Stimulated activated CD4-positive, alpha-beta T cell treated with anti-CD3 and anti-CD28 coated beads, Interleukin-1b, Interleukin-23, amount 100 ng/mL, for 1 hour (primary cell): ENCODE results near the gene ALAS1.

Source experiments
- DNase-seq, 2 donors: peaks; one replicate each; pipeline ENCODE4 v3.0.0-alpha.2; 2020; ENCODE audit warnings: low read depth in 2 of 2

ALAS1 gene

GRCh38 chr3:52220380-52221026 lies 22.5 kb downstream of the ALAS1 start:
- DNase-seq, result peak; percentile 76 to 87

GRCh38 chr3:52221141-52221562 lies 23.2 kb downstream of the ALAS1 start:
- DNase-seq, result no peak

- DNase-seq, result no peak
These were observed 23.8 kb downstream of the ALAS1 start for GRCh38 chr3:52221563-52222318.

GRCh38 chr3:52222319-52223221 lies 24.6 kb downstream of the ALAS1 start:
- no peak for DNase-seq

- no peak for DNase-seq
These were observed 25.8 kb downstream of the ALAS1 start for GRCh38 chr3:52223449-52224408.

GRCh38 chr3:52225452-52226228 lies 27.7 kb downstream of the ALAS1 start, which contains the start of gene TLR9:
Gene TLR9, minus strand, starts transcription at chr3:52225645. Its CDS starts 116 bp downstream, at chr3:52225529.
- DNase-seq, result no peak

- no peak for DNase-seq
These were observed 28.4 kb downstream of the ALAS1 start for GRCh38 chr3:52226229-52226817.

GRCh38 chr3:52227117-52227516 lies 29.2 kb downstream of the ALAS1 start:
- DNase-seq, result no peak

GRCh38 chr3:52227766-52228165 lies 29.8 kb downstream of the ALAS1 start:
- DNase-seq, result no peak

- DNase-seq, result no peak
These were observed 30.3 kb downstream of the ALAS1 start for GRCh38 chr3:52228266-52228665.

GRCh38 chr3:52228751-52229291 lies 30.9 kb downstream of the ALAS1 start:
- no peak for DNase-seq

GRCh38 chr3:52229656-52230055 lies 31.7 kb downstream of the ALAS1 start:
- no peak for DNase-seq

GRCh38 chr3:52230461-52230860 lies 32.5 kb downstream of the ALAS1 start:
- no peak for DNase-seq

- DNase-seq, result no peak
These were observed 33.0 kb downstream of the ALAS1 start for GRCh38 chr3:52230889-52231499.

GRCh38 chr3:52231502-52232278 lies 33.7 kb downstream of the ALAS1 start:
- DNase-seq, result peak; percentile 78 to 92

- DNase-seq, result no peak
These were observed 34.5 kb downstream of the ALAS1 start for GRCh38 chr3:52232279-52233107.

- no peak for DNase-seq
These were observed 35.2 kb downstream of the ALAS1 start for GRCh38 chr3:52233108-52233591.
